HepG2 (cell line): ENCODE results near the gene IL1R1. TPM values are rescaled to one million over a fixed set of nuclear protein-coding genes. Genes with fewer than 3 reads are reported as not detected.

ENCODE experiments used
- ATAC-seq: fragments of 200-7000 bp; cut with Tn5 transposase; 3 replicates; pipeline ENCODE4 v1.9.1; 2020; ENCODE audit warnings: mild to moderate bottlenecking, moderate library complexity
- BruUV-seq: library from RNA; stranded (reverse); fragments of 400-500 nt; replicated peaks from 2 replicates; lab custom pipeline; 2021; lab: Mats Ljungman, UMichigan
- CTCF ChIA-PET: fragments of 300-600 bp; formaldehyde crosslinking; extraction: SDS; loops from one replicate; lab custom pipeline; 2021; ENCODE audit warnings: low total read pairs, inconsistent platforms, low intra/inter-chr PET ratio; lab: Yijun Ruan, JAX
- POLR2A ChIA-PET: fragments of 350-600 bp; sonication (Branson Sonifier 250); formaldehyde crosslinking; loops from one replicate; lab custom pipeline; 2020; ENCODE audit warnings: antibody characterized with exemption, inconsistent platforms; lab: Yijun Ruan, JAX
- DNase-seq: peaks from one replicate; pipeline ENCODE4 v3.0.0-alpha.2; 2015; ENCODE audit warnings: low spot score
- FAIRE-seq: peaks from 3 replicates; lab custom pipeline; 2011; peaks lifted over from hg19 to GRCh38; lab: Jason Lieb, UNC
- H2AFZ ChIP-seq: one replicate; pipeline ENCODE4 v1.6.1; 2011; ENCODE audit warnings: low read length, inconsistent platforms
- H3K27ac ChIP-seq: fragments of 300-600 bp; 3 replicates; pipeline ENCODE4 v1.8.0; 2011; ENCODE audit warnings: mixed run types, mild to moderate bottlenecking, mixed read lengths, low read length, inconsistent platforms; ENCODE audit not compliant: insufficient read depth; ENCODE audit errors: extremely low read length
- H3K27me3 ChIP-seq, 2 experiments: fragments of 200-600 bp in 1 of 2; 2 replicates in 1 of 2; 3 replicates in 1 of 2; pipeline versions ENCODE4 v1.6.0 to v1.8.0; 2011; ENCODE audit warnings: low read length in 2 of 2, mild to moderate bottlenecking in 2 of 2, moderate library complexity in 2 of 2, inconsistent platforms in 1 of 2; ENCODE audit not compliant: insufficient read depth in 2 of 2, control insufficient read depth in 1 of 2
- H3K36me3 ChIP-seq, 2 experiments: fragments of 200-600 bp in 1 of 2; replicated peaks in 1 of 2; 2 replicates in 1 of 2; 3 replicates in 1 of 2; pipeline versions ENCODE4 v1.5.1 to v1.8.0; 2011; ENCODE audit warnings: low read length in 2 of 2, inconsistent platforms in 1 of 2; ENCODE audit not compliant: insufficient read depth in 2 of 2, control insufficient read depth in 1 of 2
- H3K4me1 ChIP-seq: 2 replicates; pipeline ENCODE4 v1.5.1; 2012; ENCODE audit warnings: low read length, inconsistent platforms; ENCODE audit not compliant: insufficient read depth
- H3K4me2 ChIP-seq: 2 replicates; pipeline ENCODE4 v1.6.0; 2011; ENCODE audit warnings: low read depth, low read length, inconsistent platforms
- H3K4me3 ChIP-seq, 3 experiments: fragments of 200-600 bp in 1 of 3; sonication (generic), shearing (Covaris generic) in 1 of 3; replicated peaks in 1 of 3; 2 replicates each; pipeline ENCODE4 v1.5.1; 2011 to 2016; ENCODE audit warnings: low read length in 3 of 3, inconsistent platforms in 2 of 3, low read depth in 2 of 3, mild to moderate bottlenecking in 2 of 3, control low read depth in 1 of 3, mixed read lengths in 1 of 3; ENCODE audit not compliant: insufficient read depth in 1 of 3
- H3K79me2 ChIP-seq: one replicate; pipeline ENCODE4 v1.6.1; 2011; ENCODE audit warnings: low read length, inconsistent platforms; ENCODE audit not compliant: insufficient read depth
- H3K9ac ChIP-seq: 2 replicates; pipeline ENCODE4 v1.6.0; 2011; ENCODE audit warnings: mild to moderate bottlenecking, low read depth, low read length, inconsistent platforms; ENCODE audit not compliant: insufficient read depth
- H3K9me3 ChIP-seq: 2 replicates; pipeline ENCODE4 v1.5.1; 2012; ENCODE audit warnings: mild to moderate bottlenecking, low read length
- H4K20me1 ChIP-seq: 2 replicates; pipeline ENCODE4 v1.6.0; 2011; ENCODE audit warnings: inconsistent platforms, mild to moderate bottlenecking, low read length, moderate library complexity; ENCODE audit not compliant: insufficient read depth
- ADNP ChIP-seq: sonication (generic); formaldehyde crosslinking; IDR thresholded peaks from 2 replicates; pipeline ENCODE4 v1.4.0; 2020; ENCODE audit warnings: missing genetic modification reagents
- KAT7 ChIP-seq: IDR thresholded peaks from 2 replicates; pipeline ENCODE4 v1.6.1; 2018; ENCODE audit warnings: borderline replicate concordance, missing compliant biosample characterization
- NR2C2 ChIP-seq: sonication (generic); formaldehyde crosslinking; IDR thresholded peaks from 2 replicates; pipeline ENCODE4 v1.4.0; 2020; ENCODE audit warnings: missing genetic modification reagents, mild to moderate bottlenecking, moderate library complexity, borderline replicate concordance
- ZNF530 ChIP-seq: sonication (generic); formaldehyde crosslinking; IDR thresholded peaks from 2 replicates; pipeline ENCODE4 v1.5.0; 2020; ENCODE audit warnings: low read depth, mild to moderate bottlenecking, missing genetic modification reagents
- ZNF674 ChIP-seq: sonication (generic); formaldehyde crosslinking; IDR thresholded peaks from 2 replicates; pipeline ENCODE4 v1.5.0; 2020; ENCODE audit warnings: low read depth, mild to moderate bottlenecking, missing genetic modification reagents
- ZNF766 ChIP-seq: sonication (generic); formaldehyde crosslinking; IDR thresholded peaks from 2 replicates; pipeline ENCODE4 v1.5.0; 2020; ENCODE audit warnings: missing genetic modification reagents, borderline replicate concordance
- WGBS: methylation state at CpG from one replicate; pipeline ENCODE4 v1.1.6; 2017; ENCODE audit warnings: low lambda C conversion rate; 5-methylcytosine and 5-hydroxymethylcytosine counted together
- in situ Hi-C: cut with HindIII; loops from 2 replicates; pipeline ENCODE4 v1.10.0; 2017; ENCODE audit warnings: low pct_unique_long_range_greater_than_20kb; ENCODE audit not compliant: extremely low pct_ligation_motif_present
- intact Hi-C: fragments of 100-400 bp; cut with micrococcal nuclease; formaldehyde crosslinking; loops from one replicate; pipeline ENCODE4 v1.10.0; 2022; ENCODE audit not compliant: unreplicated experiment
- polyA plus RNA-seq, 8 experiments: library from polyadenylated mRNA; depleted of rRNA in 3 of 8; stranded (reverse) in 7 of 8; unstranded in 1 of 8; fragments of >200 nt; fragmentation: Illumina TruSeq in 4 of 8; extraction: Trizol in 4 of 8; gene quantifications; 2 replicates each; pipeline versions ENCODE4 v1.2.1 to v1.2.3, GENCODE V29; 2011 to 2016; ENCODE audit warnings: low read depth in 4 of 8, missing spikeins in 1 of 8, mixed read lengths in 1 of 8; ENCODE audit not compliant: insufficient read depth in 1 of 8
- total RNA-seq, 5 experiments: library from RNA; depleted of rRNA; stranded (reverse); fragments of >200 nt; fragmentation: Illumina TruSeq; extraction: Trizol; gene quantifications; 2 replicates each; pipeline ENCODE4 v1.2.3, GENCODE V29; 2016; ENCODE audit warnings: low read depth in 1 of 5
- TF ChIP-seq, protein P1 (sequence below): sonication (generic); formaldehyde crosslinking; IDR thresholded peaks from 2 replicates; pipeline ENCODE4 v1.8.0; 2022; ENCODE audit warnings: mild to moderate bottlenecking, missing genetic modification reagents, moderate library complexity

Gene IL1R1
- total and polyA plus RNA-seq, 2 of the 13 experiments (the other 11 are each of a cell fraction or from before 2014, with no cell fraction given), result 38.0 to 93.1 TPM

DNA sequence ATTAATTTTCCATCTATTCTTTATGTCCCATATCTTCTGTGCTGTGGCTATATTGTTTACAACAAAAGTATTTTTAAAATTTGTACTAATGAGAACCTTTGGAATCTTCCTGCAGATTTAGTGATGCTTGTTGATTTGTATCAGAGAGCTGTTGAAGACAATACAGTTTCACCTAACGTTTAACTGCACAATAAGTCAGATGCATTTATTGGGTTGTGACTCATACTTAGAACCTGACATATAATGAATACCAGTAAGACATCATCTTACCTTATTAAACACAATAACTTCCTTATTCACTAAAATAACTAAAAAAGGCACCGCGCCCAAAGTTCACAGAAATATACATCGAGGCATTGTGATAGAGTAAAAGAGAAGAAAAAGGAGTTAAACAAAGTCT is 43.8 kb upstream of the IL1R1 start:
- no TSS peak for BruUV-seq
- DNase-seq (no peak), FAIRE-seq (no peak), ATAC-seq (no peak)
- H3K79me2 ChIP-seq, result no peaks in the 10 kb centered on the region
- POLR2A ChIA-PET, result interaction anchor here (3.6 to 3.8 kb wide), 2 partner anchors 45 to 66 kb away, joined by 22 to 37 read pairs; partner anchors contain the start of gene IL1R1
- no peaks in the 10 kb centered on the region for H3K36me3 ChIP-seq
- intact Hi-C loops, result no loop called here
- H3K4me2 ChIP-seq, result no peak overlapping the region
- H3K27ac ChIP-seq, result no peak overlapping the region
- no peak overlapping the region for H2AFZ ChIP-seq
- H4K20me1 ChIP-seq, result no peaks in the 10 kb centered on the region
- WGBS, result 98% methylated on average over 4 of the region's 4 CpGs
- in situ Hi-C loops, result no loop called here
- H3K4me1 ChIP-seq, result peaks cover 61% of the 10 kb centered on the region
- H3K27me3 ChIP-seq, result no peaks in the 10 kb centered on the region
- CTCF ChIA-PET, result no interaction called here
- TF ChIP-seq ADNP (CRISPR knock-in tag) (no peak), ZNF674 (no peak), NR2C2 (no peak), ZNF766 (CRISPR knock-in tag) (no peak), KAT7 (no peak), ZNF530 (CRISPR knock-in tag) (no peak)
- TF ChIP-seq, protein P1, sequence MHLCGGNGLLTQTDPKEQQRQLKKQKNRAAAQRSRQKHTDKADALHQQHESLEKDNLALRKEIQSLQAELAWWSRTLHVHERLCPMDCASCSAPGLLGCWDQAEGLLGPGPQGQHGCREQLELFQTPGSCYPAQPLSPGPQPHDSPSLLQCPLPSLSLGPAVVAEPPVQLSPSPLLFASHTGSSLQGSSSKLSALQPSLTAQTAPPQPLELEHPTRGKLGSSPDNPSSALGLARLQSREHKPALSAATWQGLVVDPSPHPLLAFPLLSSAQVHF (CRISPR knock-in tag), result no peak
- no peak overlapping the region for H3K4me3 ChIP-seq
- peaks cover 4% of the 10 kb centered on the region; the same call in 1 of the 2 replicates for H3K9me3 ChIP-seq
- no peak overlapping the region for H3K9ac ChIP-seq
